ENCODE results near the gene PRDX4. TPM values are rescaled to one million over a fixed set of nuclear protein-coding genes. Genes with fewer than 3 reads are reported as not detected.
A peak's percentile ranks its signal among the peaks of the same experiment; 100 is the strongest.
"Not testable (repeated sequence)": the region's sequence is repeated elsewhere in the genome, so short reads cannot be mapped to it uniquely, and the experiment has no call there.

The PRDX4 gene
- total RNA-seq, 1 donor from 2014 or later: 82.7 TPM

GRCh38 chrX:23673108-23673507 is 5.8 kb downstream of the PRDX4 start:
- no peak for DNase-seq

- DNase-seq: not testable (repeated sequence)
Measured at GRCh38 chrX:23676486-23676885, 9.2 kb downstream of the PRDX4 start.

GRCh38 chrX:23692166-23692565 is 24.9 kb downstream of the PRDX4 start:
- no peak for DNase-seq

- peak; percentile 74 for DNase-seq
Measured at GRCh38 chrX:23694606-23695005, 27.3 kb downstream of the PRDX4 start.

GRCh38 chrX:23699636-23700194 is 32.4 kb downstream of the PRDX4 start:
- no peak for DNase-seq

GRCh38 chrX:23704673-23705206 is 37.4 kb downstream of the PRDX4 start:
- no peak for DNase-seq

- DNase-seq: no peak
Measured at GRCh38 chrX:23705235-23705634, 37.9 kb downstream of the PRDX4 start.

- no peak for DNase-seq
Measured at GRCh38 chrX:23720117-23720677, 52.9 kb downstream of the PRDX4 start.

- no peak for DNase-seq
Measured at GRCh38 chrX:23726191-23726590, 58.9 kb downstream of the PRDX4 start.

- DNase-seq: no peak
Measured at GRCh38 chrX:23727206-23727605, 59.9 kb downstream of the PRDX4 start.

- DNase-seq: no peak
Measured at GRCh38 chrX:23729214-23729613, 61.9 kb downstream of the PRDX4 start.

- DNase-seq: no peak
Measured at GRCh38 chrX:23731951-23732350, 64.7 kb downstream of the PRDX4 start.

GRCh38 chrX:23732704-23733103 is 65.4 kb downstream of the PRDX4 start:
- DNase-seq: no peak

Other genes starting within 250 kb of the PRDX4 start
- gene ACOT9, start 75.8 kb downstream of the PRDX4 start, total RNA-seq: 56.3 TPM
- 136 TPM for gene SAT1, start 115.7 kb downstream of the PRDX4 start, total RNA-seq
- gene APOO, start 240.4 kb downstream of the PRDX4 start, total RNA-seq: 17.0 TPM
- gene CXorf58, start 240.5 kb downstream of the PRDX4 start, total RNA-seq: not detected

All from tongue (tissue), 2 donors.